Breast epithelium (tissue), 3 donors: Measurements from ENCODE around the gene NEK4.

Source experiments
- POLR2A ChIP-seq: fragments of 450-650 bp; IDR thresholded peaks from one replicate; pipeline ENCODE4 v1.6.1; 2016; ENCODE audit warnings: antibody characterized with exemption, mild to moderate bottlenecking, moderate library complexity
- POLR2AphosphoS5 ChIP-seq, 3 donors: sonication (generic); formaldehyde crosslinking; IDR thresholded peaks; one replicate each; pipeline ENCODE4 v1.6.1; 2017; ENCODE audit warnings: antibody characterized with exemption in 3 of 3
- TF ChIP-seq, protein P1 (sequence below), 3 donors: fragments of 450-650 bp; IDR thresholded peaks; one replicate each; pipeline ENCODE4 v1.5.1; 2016 to 2017; ENCODE audit warnings: antibody characterized with exemption in 3 of 3, mild to moderate bottlenecking in 3 of 3, moderate library complexity in 3 of 3

DNA sequence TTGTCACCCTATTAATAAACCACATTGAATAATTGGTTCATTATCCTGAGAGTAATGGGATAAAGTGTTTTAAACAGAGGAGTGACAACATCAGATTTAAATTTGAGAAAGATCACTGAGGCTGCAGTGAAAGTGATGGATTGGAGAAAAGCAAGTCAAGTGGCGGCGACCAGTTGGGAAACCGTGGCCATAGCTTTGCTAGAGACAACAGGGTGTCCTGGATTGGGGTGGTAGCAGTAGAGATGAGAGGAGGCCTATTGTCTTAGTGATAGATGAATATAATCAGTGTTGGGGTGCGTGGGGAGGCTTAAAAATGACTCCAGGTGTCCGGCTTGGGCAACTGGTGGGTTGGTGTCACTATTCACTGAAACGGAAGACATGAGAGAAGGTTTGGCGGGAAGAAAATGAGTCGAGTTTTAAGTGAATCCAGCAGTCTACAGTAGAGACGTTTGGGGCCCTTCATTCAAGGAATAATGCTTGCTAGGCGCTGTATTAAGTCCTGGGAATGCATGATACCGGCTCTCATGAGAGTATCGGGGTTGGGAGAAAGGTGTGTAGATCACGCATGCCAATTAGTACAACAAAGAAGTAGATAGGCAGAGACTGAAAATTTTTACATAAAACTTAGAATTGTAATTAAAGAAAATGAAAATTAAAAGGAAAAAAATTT is 819 bp downstream of the NEK4 start:
- TF ChIP-seq, protein P1, sequence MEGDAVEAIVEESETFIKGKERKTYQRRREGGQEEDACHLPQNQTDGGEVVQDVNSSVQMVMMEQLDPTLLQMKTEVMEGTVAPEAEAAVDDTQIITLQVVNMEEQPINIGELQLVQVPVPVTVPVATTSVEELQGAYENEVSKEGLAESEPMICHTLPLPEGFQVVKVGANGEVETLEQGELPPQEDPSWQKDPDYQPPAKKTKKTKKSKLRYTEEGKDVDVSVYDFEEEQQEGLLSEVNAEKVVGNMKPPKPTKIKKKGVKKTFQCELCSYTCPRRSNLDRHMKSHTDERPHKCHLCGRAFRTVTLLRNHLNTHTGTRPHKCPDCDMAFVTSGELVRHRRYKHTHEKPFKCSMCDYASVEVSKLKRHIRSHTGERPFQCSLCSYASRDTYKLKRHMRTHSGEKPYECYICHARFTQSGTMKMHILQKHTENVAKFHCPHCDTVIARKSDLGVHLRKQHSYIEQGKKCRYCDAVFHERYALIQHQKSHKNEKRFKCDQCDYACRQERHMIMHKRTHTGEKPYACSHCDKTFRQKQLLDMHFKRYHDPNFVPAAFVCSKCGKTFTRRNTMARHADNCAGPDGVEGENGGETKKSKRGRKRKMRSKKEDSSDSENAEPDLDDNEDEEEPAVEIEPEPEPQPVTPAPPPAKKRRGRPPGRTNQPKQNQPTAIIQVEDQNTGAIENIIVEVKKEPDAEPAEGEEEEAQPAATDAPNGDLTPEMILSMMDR (IDR thresholded peaks at IDR 0.05) = no peak
- TF ChIP-seq POLR2AphosphoS5 (IDR thresholded peaks at IDR 0.05) = no peak
- no peak for TF ChIP-seq POLR2A
